Progenitor cell of endocrine pancreas (in vitro differentiated cells): ENCODE measurements around the gene FOXP1. TPM values are rescaled to one million over a fixed set of nuclear protein-coding genes. Genes with fewer than 3 reads are reported as not detected.

Experiments used
- DNase-seq: peaks from one replicate; pipeline ENCODE4 v3.0.0; 2021; ENCODE audit warnings: low spot score; ENCODE audit not compliant: unreplicated experiment
- H3K27ac Mint-ChIP-seq: 2 replicates; pipeline ENCODE4 v1.8.0; 2021; ENCODE audit warnings: mild to moderate bottlenecking, moderate library complexity, mixed read lengths
- H3K27me3 Mint-ChIP-seq: 2 replicates; pipeline ENCODE4 v1.8.0; 2021; ENCODE audit warnings: mixed read lengths
- H3K36me3 Mint-ChIP-seq: 2 replicates; pipeline ENCODE4 v1.8.0; 2022; ENCODE audit warnings: mixed read lengths; ENCODE audit not compliant: insufficient read depth
- H3K4me1 Mint-ChIP-seq: 2 replicates; pipeline ENCODE4 v1.8.0; 2021; ENCODE audit warnings: low read depth, mixed read lengths
- H3K4me3 Mint-ChIP-seq: 2 replicates; pipeline ENCODE4 v1.8.0; 2021; ENCODE audit warnings: low read depth, mild to moderate bottlenecking, moderate library complexity, mixed read lengths
- H3K9me3 Mint-ChIP-seq: 2 replicates; pipeline ENCODE4 v1.8.0; 2021; ENCODE audit warnings: low read depth, mixed read lengths
- CTCF ChIP-seq: fragments of 200-600 bp; sonication (generic); IDR thresholded peaks from one replicate; pipeline ENCODE4 v1.5.0; 2021; ENCODE audit warnings: antibody characterized with exemption, mild to moderate bottlenecking; ENCODE audit not compliant: unreplicated experiment
- total RNA-seq: library from RNA; stranded (reverse); gene quantifications from 2 replicates; pipeline ENCODE4 v1.2.1, GENCODE V29; 2021

Gene FOXP1
- total RNA-seq, 1 donor from 2014 or later = 242 TPM

GRCh38 chr3:71397726-71398125 is 185.8 kb downstream of the FOXP1 start:
- no peak for TF ChIP-seq CTCF
- Mint-ChIP-seq H3K4me3 (no peak overlapping the region), H3K4me1 (peaks cover 46% of the 10 kb centered on the region), H3K9me3 (no peaks in the 10 kb centered on the region), H3K27me3 (no peaks in the 10 kb centered on the region), H3K36me3 (no peaks in the 10 kb centered on the region), H3K27ac (no peak overlapping the region)
- DNase-seq = no peak

GRCh38 chr3:71397046-71397445 is 186.5 kb downstream of the FOXP1 start:
- Mint-ChIP-seq H3K36me3 (no peaks in the 10 kb centered on the region), H3K27ac (no peak overlapping the region), H3K27me3 (no peaks in the 10 kb centered on the region), H3K9me3 (no peaks in the 10 kb centered on the region), H3K4me1 (peaks cover 39% of the 10 kb centered on the region), H3K4me3 (no peak overlapping the region)
- TF ChIP-seq CTCF = peak; percentile 49
- no peak for DNase-seq

- TF ChIP-seq CTCF = no peak
- DNase-seq = no peak
- no peaks in the 10 kb centered on the region for H3K9me3 Mint-ChIP-seq
- no peak overlapping the region for H3K4me3 Mint-ChIP-seq
- H3K27ac Mint-ChIP-seq = no peak overlapping the region
- H3K4me1 Mint-ChIP-seq = peaks cover 37% of the 10 kb centered on the region
- H3K27me3 Mint-ChIP-seq = no peaks in the 10 kb centered on the region
- no peaks in the 10 kb centered on the region for H3K36me3 Mint-ChIP-seq
These were observed 187.4 kb downstream of the FOXP1 start for GRCh38 chr3:71395927-71396695.

- H3K36me3 Mint-ChIP-seq = no peaks in the 10 kb centered on the region
- TF ChIP-seq CTCF = no peak
- H3K4me3 Mint-ChIP-seq = no peak overlapping the region
- no peak overlapping the region for H3K27ac Mint-ChIP-seq
- no peaks in the 10 kb centered on the region for H3K9me3 Mint-ChIP-seq
- no peak for DNase-seq
- no peaks in the 10 kb centered on the region for H3K27me3 Mint-ChIP-seq
- H3K4me1 Mint-ChIP-seq = peaks cover 37% of the 10 kb centered on the region
These were observed 188.1 kb downstream of the FOXP1 start for GRCh38 chr3:71395470-71395869.

GRCh38 chr3:71393745-71394144 is 189.8 kb downstream of the FOXP1 start:
- no peaks in the 10 kb centered on the region for H3K9me3 Mint-ChIP-seq
- H3K27ac Mint-ChIP-seq = no peak overlapping the region
- no peak for DNase-seq
- no peaks in the 10 kb centered on the region for H3K27me3 Mint-ChIP-seq
- no peaks in the 10 kb centered on the region for H3K36me3 Mint-ChIP-seq
- TF ChIP-seq CTCF = no peak
- no peak overlapping the region for H3K4me3 Mint-ChIP-seq
- H3K4me1 Mint-ChIP-seq = peaks cover 37% of the 10 kb centered on the region
